Activated CD4-positive, alpha-beta T cell treated with anti-CD3 and anti-CD28 coated beads, Interleukin-2, amount 50 U/mL, for 1 hour (primary cell): ENCODE measurements around the gene MBD3.
"Not testable (repeated sequence)": the region's sequence is repeated elsewhere in the genome, so short reads cannot be mapped to it uniquely, and the experiment has no call there.

Source experiments
- DNase-seq: peaks from one replicate; pipeline ENCODE4 v3.0.0-alpha.2; 2020

Gene MBD3

DNA sequence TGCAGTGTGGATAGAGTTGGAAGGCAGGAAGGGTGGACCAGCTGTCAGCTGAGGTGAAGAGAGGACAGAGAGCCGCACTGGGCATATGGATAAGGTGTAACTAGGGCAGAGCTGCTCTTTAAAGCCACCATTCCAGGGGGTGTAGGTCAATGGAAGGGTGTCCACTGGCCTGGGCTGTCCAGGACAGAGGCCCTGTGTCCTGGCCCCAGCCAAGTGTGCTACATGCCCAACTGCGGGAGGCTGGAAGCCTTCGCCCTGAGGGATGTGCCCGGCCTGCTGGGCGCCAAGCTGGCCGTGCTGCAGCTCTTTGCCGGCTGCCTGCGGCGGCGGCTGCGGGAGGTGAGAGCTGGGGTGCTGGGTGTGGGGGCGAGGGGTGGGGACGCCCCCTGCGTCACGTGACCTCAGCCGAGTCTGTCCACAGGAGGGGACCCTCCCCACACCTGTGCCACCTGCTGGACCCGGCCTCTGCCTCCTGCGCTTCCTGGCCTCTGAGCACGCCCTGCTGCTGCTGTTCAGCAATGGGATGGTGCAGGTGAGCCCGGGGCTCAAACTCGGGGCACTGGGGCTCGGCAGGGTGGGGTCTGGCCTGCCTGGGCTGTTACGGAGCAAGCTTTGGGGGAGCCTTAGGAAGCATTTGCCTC is 59.0 kb downstream of the MBD3 start:
- no peak for DNase-seq

DNA sequence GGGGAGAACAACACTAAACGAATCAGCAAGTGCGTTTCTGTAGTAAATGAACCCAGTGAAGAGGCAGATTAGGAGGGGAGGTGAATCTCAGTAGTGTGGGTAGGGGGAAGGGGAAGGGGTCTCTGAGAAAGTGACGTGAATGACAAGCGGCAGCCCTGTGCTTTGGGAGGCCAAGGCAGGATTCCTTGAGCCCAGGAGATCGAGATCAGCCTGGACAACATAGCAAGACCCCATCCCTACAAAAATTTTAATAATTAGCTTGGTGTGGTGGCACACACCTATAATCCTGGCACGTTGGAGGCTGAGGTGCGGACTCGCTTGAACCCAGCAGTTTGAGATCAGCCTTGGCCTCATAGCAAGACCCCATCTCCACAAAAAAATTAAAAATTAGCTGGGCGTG is 60.7 kb downstream of the MBD3 start:
- no peak for DNase-seq

DNA sequence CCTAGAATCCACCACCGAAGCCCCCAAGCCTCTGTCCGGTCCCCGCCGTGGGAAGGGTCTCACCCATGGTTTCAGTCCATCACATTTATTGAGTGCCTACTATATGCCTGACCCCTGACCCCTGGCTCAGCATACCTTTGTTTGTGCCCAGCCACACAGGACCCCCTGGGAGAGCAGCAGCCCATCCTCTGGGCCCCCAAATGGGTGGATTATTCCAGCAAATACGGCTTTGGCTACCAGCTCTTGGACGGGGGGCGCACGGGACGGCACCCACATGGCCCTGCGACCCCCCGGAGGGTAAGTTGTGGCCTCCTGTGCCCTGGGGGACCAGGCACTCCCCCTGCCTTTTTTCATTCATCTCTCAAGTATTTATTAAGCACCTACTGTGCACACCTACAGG is 61.1 kb downstream of the MBD3 start:
- no peak for DNase-seq

DNA sequence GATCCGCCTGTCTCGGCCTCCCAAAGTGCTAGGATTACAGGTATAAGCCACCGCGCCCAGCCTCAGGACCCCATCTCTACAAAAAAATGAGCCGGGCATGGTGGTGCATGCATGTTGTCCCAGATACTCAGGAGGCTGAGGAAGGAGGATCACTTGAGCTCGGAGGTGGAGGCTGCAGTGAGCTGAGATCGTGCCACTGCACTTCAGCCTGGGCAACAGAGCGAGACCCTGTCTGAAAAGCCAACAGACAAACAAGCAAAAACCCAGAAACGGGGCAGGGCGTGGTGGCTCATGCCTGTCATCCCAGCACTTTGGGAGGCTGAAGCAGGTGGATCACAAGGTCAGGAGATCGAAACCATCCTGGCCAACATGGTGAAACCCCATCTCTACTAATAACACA is 61.8 kb downstream of the MBD3 start:
- not testable (repeated sequence) for DNase-seq

DNA sequence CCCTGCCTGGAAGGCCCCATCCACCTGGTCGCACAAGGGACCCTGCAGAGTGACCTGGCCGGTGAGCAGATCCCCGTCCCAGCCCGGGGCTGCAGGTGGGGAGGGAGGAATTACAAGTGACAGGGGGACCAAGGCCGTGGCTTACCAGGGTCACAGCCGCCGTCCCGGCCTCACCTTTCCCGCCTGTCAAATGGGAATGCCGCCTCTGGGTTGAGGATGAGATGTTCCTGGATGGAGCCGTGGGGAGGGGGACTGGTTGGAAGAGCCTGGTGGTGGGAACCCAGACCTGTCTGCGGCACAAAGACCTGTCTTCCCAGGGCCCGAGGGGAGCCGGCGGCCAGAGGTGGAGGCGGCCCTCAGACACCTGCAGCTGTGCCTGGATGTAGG is 63.2 kb downstream of the MBD3 start:
- no peak for DNase-seq

DNA sequence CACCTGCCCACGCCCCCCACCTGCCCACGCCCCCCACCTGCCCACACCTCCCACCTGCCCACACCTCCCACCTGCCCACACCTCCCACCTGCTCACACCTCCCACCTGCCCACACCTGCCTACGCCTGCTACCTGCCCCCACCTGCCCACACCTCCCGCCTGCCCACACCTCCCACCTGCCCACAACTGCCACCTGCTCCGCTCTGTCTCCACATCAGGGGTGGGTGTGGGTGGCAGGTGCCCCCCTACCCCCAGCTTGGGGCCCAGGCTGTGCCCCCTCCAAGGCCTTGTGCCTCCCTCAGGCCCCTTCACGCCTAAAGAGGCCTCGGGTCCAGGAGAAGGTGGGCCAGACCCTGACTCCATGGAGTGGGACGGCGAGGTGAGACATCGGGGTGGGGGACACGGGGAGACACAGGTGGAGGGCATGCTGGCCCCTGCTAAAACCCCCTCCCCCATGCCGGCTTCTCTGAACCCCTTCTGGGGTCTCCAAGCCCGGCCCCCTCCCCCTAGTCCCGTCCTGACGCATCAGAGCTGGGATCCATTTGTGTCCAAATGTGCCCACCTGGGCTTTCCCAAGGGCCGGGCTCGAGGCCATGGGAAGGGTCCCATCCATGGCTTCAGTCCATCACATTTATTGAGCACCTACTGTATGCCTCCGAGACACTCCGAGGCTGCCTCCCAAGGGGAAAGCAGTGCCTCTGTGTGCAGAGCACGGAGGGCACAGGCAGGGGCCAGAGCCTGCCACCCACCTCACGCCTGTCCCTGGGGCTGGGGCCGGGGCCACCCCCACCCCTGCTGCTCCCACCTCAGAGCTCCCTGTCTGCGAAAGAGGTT is 63.9 kb downstream of the MBD3 start:
- no peak for DNase-seq

DNA sequence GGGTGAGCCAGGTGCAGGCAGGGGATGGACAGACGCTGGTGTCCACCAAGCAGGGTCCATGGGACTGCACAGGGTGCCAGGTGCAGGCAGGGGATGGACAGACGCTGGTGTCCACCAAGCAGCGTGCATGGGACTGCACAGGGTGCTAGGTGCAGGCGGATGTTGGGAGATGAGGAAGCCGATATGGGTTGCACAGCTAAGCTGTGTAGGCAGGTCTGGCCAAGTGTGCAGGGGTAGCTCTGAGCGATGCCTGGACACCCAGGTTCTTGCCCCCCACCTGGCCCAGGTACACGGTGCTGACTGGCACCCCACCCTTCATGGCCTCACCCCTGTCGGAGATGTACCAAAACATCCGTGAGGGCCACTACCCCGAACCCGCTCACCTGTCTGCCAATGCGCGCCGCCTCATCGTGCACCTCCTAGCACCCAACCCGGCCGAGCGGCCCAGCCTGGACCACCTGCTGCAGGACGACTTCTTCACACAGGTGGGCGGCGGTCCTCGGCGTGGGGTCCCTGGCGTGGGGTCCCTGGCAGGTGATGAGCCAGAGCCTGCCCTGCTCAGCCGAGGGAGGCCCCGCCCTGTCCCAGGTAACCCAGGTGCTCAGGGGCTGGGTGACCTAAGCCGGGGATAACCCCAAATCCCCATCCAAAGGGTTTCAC is 64.9 kb downstream of the MBD3 start:
- no peak for DNase-seq

DNA sequence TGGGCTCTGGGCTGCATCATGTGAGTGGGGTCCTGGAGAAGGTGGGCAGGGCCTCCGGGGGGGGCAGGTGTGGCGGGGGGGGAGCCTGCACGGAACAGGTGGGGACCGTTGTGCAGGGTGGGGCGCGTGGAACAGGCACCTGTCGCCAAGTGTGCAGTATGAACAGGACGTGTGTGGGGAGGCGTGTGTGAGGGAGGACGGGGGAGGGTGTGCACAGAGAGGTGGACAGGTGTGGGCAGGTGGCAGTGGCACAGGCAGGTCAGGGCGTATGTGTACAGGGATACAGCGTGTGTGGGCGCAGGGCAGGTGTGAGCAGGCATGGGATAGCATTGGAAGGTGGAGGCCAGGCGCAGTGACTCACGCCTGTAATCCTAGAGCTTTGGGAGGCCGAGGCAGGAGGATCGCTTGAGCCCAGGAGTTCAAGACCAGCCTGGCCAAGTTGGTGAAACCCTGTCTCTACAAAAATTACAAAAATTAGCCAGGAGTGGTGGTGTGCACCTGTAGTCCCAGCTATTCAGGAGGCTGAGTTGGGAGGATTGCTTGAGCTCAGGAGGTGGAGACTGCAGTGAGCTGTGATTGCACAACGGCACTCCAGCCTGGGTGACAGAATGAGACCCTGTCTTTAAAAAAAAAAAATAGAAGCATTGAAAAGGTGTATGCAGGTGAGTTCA is 65.6 kb downstream of the MBD3 start:
- DNase-seq = no peak

DNA sequence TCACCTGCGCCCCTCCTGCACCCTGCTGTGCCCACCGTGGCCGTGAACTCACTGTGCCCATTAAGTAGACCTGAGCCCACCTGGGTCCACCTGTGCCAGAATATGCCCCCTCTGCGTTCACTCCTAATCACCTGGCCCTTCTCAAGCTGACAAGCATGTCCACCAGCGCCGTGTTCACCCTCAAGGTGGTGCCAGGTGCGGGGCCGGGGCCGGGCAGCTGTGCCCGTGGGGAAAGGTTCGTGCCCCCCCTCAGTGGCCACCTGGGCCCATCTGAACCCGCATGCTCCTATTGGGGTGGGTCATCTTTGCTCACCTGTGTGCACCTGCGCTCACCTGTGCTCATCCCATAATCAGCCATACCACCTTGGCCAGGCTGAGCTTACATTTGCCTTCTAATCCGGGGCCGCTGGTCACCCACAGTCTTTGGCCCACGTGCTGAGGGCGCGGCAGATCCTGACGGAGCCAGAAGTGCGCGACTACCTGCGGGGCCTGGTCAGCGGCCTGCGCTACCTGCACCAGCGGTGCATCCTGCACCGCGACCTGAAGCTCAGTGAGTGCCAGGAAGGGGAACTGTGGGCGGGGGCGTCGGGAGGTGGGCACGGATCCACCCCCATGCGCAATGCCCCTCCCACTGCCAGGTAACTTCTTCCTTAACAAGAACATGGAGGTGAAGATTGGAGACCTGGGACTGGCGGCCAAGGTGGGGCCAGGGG is 66.4 kb downstream of the MBD3 start:
- DNase-seq = no peak

DNA sequence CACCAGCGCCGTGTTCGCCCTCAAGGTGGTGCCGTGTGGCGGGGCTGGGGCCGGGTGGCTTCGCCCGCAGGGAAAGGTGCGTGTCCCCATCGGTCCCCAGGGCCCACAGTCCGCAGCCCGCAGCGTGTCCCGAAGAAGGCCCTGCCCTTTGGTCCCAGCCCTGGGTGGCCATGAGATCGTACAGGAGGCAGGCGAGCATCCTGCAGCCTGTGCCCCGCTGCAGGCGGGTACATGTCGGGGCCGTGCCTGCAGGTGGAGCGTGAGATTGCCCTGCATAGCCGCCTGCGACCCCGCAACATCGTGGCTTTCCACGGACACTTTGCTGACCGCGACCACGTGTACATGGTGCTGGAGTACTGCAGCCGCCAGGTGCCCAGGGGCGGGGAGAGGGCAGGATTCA is 67.3 kb downstream of the MBD3 start:
- no peak for DNase-seq

DNA sequence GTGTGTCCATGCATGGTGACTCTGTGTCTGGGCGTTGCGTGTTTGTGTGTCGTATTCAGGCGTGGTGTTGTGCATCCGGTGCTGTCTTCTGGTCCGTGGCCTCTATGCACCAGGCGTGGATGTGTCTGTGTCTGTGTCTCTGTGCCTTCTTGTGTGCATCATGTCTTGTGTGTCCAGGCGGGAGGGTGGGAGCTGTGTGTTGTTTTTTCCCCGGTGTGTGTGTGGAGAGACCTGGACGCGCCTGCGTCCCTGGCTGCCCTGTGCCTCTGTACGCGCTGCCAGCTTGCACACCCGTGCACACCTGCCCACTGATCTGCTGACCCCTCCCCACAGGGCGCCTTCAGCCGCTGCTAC is 67.7 kb downstream of the MBD3 start:
- DNase-seq = no peak

DNA sequence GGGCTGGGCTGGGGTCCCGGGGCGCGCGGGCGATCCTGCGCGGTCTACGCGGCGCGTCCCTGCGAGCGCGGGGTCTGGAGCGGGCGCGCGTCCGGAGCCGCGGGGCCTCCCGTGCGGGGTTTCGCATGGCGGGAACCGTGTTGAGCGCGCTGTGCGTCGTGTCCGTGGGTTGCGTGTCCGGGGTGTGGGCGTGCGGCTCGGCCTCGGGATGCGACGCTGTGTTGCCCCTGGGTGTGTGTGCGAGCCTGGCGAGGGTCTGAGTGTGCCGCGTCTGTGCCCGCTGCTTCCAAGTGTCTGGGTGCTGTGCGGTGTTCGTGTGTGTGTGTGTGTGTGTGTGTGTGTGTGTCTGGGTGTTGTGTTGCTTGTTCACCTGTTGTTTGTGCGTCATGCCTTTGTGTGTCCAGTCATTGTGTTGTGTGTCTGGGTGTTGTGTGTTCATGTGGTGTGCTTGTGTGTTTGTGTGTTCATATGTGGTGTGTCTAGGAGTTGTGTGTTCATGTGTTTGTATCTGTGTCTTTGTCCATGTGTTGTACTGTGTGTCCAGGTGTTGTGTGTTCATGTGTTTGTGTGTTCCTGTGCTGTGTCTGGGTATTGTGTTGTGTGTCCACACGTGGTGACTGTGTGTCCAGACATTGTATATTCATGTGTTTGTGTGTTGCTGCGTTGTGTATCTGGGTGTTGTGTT is 68.2 kb downstream of the MBD3 start:
- DNase-seq = no peak
